ENCODE results near the gene SGSM1.

The SGSM1 gene

DNA sequence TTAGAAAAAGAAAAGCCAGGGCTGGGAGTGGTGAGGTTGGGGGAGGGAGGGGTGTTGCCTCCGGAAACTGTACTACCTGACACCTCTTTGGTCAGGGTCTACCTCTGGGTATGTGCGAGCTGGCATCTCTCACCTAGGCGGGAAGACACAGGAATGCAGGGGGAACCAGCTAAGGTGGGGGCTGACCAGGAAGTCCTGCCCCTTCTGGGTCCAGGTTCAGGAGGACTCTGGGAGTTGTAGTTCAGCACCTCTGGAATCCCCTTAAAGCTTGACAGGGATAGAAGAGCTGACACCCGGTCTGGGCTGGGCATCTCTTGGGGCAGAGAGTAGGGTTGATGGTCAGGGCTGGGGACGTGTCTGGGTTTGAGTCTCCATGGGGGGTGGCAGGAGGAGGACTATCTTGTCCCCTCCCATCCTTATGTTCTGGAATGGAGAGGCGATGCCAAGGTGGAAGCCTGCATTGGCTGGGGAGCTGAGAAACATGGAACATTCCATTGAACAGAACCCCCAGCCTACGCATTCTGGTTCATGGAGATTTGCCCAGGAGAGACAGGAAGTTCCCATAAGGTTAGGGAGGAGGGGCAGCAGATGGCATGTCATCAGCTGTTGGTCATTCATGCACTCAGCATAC is 144.4 kb downstream of the SGSM1 start:
- DNase-seq (ENCODE audit: low spot score), result peak; percentile 48

DNA sequence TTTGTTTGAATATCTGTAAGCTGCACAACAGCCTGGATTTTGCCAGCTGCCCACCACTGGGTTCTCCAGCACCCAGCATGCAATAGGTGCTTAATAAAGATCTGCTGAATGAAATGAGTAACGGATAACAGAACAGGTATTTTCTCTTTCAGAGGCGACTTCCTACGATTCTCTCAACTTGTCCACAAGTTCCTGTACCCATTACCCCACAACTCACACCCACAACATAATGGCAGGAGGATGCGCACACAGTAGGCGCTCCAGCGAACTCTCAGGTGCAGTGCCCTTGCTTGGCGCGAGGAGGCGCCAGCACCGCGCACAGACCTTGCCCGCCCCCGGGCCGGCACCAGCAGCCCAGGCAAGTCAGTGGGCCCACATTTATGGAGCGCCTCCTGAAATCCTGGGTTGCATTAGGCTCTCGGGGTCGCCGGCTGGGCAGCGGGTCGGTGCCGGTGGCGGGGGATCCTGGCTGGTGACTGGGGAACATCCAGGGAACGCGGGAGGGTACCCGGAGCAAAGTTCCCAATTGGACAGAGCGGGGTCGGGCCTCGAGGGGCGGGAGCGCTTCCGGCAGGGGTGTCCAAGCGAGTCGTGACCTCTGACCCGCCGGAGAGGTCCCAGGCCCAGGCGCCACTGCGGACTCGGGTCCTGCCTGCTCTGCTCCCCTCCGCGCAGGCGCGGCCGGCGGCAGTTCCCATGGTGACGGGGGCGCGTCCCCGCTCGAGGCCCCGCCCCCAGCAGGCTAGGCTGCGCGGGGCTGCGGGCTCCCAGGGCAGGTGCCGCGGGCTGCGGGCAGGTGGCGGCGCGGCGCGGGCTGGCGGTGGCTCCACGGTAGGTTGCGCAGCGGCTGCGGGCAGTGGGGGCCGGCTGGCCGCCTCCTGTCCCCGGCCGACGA is 146.2 kb downstream of the SGSM1 start, which contains the start of gene KIAA1671:
Gene KIAA1671, plus strand, starts transcription at position 775 of the 895 bp plus-strand sequence. CDS start 75,284 bp downstream, outside the sequence.
- peak; percentile 99 for DNase-seq (ENCODE audit: low spot score)

DNA sequence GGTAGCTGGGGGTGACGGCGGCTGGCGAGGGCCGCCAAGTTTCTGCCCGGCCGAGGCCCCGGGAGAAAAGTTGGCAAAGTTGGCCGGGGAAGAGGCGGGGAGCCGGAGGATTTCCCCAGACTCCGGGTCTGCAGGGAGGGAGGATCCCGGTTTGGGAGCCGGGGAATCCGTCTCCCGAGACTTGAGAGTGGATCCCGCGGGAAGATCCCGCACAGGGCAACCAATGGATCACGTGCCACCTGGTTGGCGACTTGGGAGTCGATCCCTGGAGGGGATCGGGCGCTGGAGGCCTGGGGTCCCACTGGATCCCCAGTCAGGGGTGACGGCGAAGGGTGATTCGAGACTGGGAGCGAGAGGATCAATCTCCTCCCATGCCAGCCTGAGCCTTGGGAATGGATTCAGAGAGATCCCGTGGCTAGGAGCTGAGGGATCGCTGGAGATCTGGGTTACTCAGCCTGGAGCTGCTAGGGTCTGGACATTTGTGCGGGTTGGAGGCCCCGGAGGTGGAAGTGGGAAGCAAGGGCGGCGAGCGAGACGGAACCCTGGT is 146.9 kb downstream of the SGSM1 start:
- DNase-seq (ENCODE audit: low spot score), result peak; percentile 78

DNA sequence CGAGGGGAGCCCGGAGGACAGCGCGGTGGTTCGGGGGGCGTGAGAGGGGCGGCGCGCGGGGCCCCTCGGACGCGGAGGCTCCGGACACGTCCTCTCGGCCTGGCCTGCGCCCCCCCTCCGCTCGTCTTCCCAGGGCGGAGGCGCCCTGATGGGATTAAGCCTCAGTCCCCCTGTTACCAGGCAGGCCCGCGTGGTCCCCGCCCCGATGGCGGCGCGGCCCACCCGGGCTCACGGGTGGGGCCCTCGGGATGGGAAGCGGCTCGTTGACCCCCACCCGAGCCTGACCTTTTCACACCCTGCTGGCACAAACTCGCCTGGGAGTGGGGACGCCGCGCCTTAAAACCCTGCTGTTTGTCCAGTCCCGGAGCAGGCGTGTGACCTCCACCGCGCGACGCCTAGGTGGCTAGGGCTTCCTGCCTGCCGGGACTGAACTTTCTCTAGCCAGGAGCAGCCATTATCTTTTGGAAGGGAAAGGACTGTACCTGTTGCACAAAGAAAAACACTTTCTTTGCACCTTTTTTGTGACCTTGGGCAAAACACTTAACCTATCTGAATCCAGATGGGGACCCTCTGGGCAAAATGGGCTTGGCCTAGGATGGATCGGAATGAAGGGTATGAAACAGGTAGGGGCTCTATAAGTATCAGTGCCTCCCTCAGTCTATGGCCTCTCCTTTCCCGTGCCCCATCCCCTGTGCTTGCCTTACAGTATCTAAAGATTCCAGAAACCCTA is 147.5 kb downstream of the SGSM1 start:
- DNase-seq (ENCODE audit: low spot score), result no peak

DNA sequence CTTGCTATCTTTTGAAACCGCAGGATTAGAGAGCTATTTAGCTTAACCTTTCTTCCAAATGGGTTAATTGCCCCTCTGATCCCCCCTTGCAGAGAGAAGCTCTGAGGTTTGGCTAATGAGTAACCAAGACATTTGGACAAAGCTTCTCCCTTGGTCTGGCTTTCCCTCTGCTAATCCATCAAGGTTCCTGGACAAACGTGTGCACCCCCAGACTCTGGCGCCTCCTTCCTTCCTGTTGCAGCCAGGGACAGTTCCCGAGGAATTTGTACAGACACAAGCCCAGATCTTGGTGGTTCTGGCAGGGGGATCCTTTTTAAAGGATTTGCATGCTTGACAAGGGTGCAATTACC is 148.1 kb downstream of the SGSM1 start:
- no peak for DNase-seq (ENCODE audit: low spot score)

DNA sequence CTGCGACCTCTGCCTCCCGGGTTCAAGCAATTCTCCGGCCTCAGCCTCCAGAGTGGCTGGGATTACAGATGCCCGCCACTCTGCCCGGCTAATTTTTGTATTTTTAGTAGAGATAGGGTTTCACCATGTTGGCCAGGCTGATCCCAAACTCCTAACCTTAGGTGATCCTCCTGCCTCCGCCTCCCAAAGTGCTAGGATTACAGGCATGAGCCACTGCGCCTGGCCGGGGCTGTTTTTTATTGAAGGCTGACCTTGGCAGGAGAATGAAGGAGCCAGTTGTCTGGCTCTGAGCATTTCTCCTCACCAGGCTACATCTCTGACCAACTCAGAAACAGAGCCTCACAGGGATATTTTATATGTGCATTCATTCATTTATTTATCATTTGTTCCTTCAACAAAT is 148.8 kb downstream of the SGSM1 start:
- no peak for DNase-seq (ENCODE audit: low spot score)

DNA sequence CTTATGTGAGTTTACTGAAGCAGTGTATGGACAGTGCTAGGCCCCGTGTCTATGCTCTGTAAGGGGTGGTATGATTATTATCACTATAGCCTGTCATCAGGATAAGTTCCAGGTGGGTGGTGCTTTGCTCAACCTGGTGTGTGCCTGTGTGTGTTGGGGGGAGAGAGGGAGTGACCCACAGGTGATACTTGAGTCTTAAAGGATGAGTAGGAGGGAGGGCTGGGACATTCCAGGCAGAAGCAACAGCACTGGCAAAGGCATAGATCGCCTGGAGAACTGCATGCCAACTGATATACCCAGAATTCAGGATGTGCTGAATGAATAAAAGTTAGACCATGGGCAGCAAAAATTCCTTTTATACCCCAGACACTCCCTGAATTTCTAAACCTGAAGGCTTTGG is 151.0 kb downstream of the SGSM1 start:
- DNase-seq (ENCODE audit: low spot score), result no peak

DNA sequence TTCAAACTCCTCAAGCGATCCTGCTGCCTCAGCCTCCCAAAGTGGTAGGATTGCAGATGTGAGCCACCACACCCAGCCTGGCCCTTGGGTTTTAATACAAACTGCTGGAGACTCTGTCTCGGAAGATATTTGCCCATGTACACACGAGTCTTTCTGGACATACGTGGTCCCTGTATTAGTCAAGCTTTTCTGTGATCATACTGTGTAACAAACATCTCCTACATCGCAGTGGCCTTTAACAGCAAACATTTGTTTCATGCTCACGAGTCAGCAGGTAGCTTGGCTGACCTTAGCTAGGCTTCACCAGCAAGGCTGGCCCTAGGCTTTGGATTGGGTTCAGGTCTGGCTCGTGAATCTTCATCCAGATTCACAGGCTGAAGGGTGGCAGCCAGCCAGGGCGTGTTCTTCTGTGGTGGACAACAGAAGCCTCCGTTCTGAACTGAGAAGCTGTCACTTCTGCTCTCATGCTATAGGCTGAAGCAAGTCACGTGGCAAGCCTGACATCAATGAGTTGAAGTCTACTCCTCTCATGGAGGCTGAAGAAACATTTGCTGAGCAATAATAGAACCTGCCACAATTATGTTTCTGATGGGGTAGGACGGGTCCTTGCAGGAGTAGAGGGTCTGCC is 155.3 kb downstream of the SGSM1 start:
- no peak for DNase-seq (ENCODE audit: low spot score)

DNA sequence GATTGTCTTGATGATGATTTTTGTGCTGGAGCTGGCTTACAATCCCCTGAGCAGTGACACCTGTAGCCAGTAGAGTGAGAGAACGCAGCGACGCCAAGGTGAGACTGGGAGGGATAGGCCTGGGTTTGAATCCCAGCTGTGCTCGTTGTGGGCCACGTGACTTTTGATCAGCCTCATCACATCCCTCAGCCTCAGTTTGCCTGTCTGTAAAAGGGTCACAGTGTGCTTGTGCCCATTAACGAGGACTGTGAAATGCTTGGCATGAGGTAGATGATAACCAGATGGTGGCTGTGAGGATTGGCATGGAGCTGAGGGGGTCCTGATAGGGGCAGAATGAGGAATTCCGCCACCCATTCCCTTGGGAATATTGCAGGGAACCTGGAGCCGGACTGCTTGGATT is 156.1 kb downstream of the SGSM1 start:
- no peak for DNase-seq (ENCODE audit: low spot score)

DNA sequence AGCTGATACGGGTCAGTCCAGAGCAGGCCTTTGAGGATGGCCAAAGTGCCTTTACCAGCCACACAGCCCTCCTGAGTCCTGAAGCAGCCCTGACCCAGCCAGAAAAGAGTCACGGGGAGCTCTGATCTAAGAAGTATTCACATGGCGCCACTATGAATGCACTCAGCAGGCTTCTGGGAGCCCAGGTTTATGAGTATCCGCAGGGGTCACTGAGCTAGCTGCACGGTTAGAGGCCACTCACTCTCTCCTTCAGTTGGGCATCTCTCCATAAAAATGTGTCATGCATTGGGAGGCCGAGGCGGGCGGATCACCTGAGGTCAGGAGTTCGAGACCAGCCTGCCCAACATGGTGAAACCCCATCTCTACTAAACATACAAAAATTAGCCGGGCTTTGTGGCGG is 156.8 kb downstream of the SGSM1 start:
- DNase-seq (ENCODE audit: low spot score), result no peak

DNA sequence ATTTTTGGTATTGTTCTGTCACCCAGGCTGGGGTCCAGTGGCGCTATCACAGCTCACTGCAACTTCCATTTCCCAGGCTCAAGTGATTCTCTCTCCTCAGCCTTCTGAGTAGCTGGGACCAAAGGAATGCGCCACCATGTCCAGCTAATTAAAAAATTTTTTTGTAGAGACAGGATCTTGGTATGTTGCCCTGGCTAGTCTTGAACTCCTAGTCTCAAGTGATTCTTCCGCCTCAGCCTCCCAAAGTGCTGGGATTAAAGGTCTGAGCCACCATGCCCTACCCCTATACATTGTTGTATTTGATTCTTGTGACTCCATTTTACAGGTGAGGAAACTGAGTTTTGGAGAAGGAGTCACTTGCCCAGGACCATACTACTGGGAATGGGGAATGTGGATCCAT is 158.4 kb downstream of the SGSM1 start:
- DNase-seq (ENCODE audit: low spot score), result no peak

DNA sequence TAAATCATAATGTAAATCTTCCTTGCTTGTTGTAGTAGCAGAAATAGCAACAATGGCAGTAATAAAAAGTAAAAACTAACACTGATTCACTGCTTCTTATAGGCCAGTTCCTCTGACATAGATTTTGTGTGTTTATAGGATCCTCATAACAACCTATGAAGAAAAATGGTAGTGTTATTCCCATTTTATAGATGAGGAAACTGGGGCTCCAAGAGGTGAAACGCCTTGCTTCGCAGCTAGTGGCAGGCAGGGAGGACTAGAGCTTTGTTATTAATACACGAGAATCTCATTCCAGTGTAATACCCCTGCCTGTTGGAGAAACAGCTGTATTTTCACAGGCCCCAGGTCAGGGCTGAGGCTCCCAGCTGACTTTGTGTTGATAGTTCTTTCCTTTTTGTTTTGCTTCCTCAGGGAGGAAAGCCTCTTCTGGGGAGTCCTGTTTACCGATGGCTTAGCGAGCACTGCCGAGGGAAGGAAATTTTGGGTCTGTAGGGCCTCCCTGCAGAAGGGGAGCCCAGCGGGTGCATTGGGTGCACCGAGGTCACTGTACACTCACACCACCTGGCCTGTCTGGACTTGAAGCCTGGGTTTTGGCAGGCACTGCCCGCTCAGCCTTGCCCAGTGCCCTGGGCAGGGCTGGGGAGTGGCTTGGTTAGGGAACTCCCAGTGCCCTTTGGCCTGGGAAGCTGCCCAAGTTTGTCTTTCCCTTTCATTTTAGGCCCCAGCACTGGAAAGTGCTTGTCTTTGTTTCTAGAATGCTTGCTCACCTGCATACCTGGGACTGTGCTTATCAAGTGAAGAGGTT is 160.0 kb downstream of the SGSM1 start:
- no peak for DNase-seq (ENCODE audit: low spot score)

DNA sequence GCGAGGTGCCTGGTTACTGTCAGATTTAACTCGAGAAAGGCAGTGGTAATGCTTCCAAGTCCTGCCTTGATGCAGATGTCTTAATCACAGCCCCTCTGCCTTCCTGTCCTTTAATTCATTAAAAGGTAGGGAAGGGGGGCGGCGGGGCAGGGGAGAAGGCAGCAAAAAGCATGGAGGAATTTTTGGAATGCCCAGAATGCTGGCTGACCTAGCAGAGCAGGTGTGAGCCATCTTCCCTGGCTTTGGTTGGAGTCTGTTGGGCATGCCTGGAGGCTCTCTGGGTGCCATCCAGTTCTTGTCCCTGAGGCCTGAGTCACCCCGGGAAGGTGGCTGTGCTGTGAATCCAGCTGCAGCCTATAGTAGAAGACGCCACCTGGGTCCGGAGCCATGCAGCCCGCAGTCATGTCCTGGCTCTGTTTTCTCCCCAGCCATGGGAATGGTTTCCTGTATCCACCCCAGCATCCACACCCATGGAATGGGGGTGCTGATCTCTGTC is 162.1 kb downstream of the SGSM1 start:
- DNase-seq (ENCODE audit: low spot score), result peak; percentile 30

DNA sequence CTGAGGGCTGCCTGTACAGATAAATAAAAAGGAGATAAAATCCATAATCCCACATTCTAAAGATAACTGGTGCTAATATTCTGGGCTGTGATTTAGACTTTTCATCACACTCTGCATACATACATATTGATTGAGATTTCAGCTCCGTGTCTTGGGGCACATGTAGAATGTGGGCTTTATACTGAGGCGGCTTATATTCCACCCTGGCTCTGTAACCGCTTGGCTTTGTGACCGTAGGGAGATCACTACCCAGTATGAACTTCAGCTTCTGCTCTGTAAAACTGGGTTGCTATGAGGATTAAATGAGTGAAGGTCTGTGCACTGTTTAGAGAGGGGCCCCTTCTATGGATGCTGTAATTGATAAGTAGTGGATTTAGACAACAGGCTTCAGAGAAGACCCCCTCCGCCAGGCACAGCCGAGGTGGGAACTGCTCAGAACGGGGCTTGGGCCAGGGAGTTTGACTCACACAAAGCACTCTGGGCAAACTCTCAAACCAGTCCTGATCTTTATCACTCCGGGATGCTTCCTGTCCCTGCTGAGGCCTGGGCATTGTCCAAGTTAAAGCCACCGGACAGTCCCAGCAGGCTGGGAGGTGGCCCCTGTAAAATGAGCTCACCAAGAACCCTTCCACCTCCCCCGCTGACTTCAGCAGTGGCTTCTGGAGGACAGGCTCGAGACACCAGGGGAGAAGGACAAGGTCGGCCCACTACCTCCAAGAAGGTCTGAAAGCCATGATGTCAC is 163.7 kb downstream of the SGSM1 start:
- peak; percentile 87 for DNase-seq (ENCODE audit: low spot score)

DNA sequence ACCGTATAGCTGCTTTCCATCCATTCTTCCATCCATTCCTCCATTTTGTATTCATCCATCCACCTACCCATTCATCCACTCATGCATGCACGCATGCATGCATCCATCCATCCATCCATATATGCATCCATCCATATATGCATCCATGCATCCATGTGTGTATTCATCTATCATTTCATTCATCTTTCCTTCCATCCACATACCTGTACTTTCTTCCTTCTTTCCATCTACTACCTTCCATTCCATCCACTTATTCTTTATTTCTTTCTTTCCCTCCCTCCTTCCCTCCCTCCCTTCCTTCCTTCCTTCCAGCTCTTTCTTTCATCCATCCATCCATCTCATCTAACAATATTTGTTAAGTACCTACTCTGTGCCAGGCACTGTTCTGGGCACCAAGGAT is 166.4 kb downstream of the SGSM1 start:
- DNase-seq (ENCODE audit: low spot score), result no peak

DNA sequence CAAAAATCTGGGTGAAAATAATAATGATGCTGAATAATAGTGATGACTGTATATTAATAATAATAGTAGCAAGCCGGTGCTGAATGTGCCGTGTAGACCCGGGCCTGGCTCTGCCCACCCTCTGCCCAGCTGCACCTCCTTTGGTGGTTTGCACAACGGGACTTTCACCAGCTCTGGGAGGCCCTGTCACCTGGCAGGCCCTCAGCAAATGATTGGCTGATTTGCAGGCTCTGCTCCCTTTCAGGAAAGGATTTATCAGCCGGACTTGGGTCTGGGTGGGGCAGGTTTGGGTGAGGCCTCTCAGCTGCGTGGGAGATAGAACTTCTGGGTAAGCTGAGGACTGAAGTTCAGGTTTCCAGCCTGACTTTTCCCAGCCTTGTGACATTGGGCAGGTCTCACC is 167.9 kb downstream of the SGSM1 start:
- no peak for DNase-seq (ENCODE audit: low spot score)

DNA sequence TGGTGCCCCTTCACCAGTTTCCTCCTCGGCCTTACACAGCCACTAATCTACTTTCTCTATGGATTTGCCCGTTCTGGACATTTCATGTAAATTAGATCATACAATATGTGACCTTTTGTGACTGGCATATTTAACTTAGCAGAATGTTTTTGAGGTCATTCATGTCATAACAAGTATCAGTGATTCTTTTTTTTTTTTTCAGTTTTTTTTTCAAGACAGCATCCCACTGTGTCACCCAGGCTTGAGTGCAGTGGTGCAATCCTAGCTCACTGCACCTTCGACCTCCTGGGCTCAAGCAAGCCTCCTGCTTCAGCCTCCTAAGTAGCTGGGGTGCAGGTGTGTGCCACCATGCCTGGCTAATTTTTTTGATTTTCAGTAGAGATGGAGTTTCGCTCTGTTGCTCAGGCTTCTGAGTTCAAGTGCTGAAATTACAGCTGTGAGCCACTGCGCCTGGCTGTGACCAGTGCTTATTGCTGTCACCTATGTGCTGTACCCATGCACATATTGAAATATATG is 169.2 kb downstream of the SGSM1 start:
- no peak for DNase-seq (ENCODE audit: low spot score)

DNA sequence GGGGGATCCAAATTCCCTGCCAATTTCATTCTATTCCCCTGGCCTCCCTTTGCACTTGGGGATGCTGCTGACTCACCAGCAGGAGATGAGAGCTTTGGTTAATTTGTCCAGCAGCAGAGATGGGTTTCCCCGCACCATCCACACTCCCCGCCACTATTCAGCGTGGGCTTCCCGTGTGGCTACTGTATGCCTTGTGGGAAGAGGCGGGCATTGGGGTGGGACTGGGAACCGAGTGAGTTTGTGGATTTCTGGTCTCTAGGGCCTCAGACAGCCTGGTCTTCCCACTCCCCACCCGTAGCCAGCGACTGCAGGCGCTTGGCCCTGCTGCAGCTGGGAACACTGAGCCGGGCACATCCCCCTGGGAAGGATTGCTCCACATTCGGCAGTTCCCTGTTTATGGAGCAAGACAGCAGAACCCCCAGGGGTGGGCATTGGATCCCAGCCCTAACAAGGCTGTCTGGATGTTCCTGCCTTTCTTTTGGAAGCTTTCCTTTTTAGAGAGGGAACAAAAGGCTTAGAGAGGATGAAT is 169.9 kb downstream of the SGSM1 start:
- DNase-seq (ENCODE audit: low spot score), result peak; percentile 48

DNA sequence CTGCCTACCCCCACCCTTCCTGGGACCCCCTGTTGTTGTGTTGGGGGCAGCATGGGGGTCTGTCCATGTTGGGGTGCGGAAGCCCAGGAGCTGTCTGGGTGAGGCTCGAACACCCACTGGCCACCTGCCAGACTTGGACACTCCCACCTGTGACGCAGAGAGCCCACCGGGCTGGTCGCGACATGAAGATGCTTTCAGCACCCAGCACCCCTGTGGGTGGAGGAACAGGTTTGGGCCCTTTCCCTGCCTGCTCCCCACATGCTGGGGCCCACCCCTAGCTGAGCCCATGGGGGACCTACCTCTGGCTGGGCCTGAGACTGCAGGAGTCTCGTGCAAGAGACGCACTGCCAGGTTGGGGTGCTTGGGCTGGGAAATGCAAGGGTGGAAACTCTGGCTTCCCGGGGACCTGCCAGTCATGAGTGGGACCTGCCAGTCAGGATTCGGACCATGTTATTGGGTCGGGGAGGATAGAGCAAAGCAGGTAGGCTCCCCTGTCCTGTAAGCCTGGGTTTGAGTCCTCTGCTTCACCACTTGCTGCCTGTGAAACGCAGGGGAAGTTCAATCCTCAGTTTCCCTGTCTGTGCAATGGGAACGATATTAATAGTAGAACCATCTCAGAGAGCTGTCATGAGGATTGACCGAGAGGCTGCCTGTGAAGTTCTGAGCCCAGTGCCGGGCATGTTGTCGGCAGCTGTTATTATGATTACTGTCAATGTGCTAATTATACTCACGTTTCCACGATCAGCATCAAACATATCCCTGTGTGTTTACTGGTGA is 170.6 kb downstream of the SGSM1 start:
- no peak for DNase-seq (ENCODE audit: low spot score)
